HG02759 (cell line): ENCODE measurements around the gene PNLIPRP1.

Source experiments
- ATAC-seq: cut with Tn5 transposase; IDR thresholded peaks from one replicate; pipeline ENCODE4 v1.9.1; 2021; ENCODE audit warnings: mild to moderate bottlenecking, moderate library complexity; ENCODE audit not compliant: unreplicated experiment

Gene PNLIPRP1

DNA sequence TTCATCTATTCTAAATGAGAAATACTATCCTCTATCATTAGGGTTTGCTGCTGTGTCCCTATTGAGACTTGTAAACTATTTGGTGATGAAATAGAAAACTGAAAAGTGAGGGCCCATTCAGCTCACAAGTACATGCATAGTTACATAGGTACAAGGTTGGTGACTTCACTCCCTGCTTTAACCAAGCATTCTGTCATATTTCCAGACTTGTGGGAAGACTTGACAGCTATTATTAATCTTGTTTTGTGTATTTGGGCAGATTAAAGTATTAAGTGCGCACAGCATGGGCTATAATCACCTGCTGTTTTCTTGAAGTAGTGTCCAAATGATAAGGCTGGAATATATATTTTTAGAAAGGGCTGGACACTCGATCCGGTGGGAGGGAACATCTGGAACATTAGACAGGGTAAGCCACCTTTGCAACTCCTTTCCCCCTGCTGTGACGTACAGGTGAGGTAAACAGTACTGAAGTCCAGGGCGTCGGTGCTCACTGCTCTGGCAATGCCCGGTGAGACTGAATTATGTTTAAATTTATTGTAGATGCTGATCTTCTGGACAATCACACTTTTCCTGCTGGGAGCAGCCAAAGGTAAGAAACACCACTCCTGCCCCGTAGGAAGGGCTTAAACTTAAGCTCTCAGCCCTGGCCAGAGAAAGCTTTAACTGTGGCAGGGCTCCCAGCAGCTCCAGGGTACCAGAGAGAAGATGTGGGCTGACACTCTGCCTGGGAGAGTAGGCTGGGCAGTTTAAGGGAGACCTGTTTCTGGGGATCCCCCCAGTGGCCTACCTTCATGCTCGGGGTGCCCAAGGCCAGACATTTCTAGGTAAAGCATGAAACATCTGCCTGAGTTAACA is at the start of gene PNLIPRP1:
TSS of gene PNLIPRP1 (plus strand) at position 370 of the 855 bp plus-strand sequence. CDS start at position 541, 171 bp downstream.
- ATAC-seq: no peak

DNA sequence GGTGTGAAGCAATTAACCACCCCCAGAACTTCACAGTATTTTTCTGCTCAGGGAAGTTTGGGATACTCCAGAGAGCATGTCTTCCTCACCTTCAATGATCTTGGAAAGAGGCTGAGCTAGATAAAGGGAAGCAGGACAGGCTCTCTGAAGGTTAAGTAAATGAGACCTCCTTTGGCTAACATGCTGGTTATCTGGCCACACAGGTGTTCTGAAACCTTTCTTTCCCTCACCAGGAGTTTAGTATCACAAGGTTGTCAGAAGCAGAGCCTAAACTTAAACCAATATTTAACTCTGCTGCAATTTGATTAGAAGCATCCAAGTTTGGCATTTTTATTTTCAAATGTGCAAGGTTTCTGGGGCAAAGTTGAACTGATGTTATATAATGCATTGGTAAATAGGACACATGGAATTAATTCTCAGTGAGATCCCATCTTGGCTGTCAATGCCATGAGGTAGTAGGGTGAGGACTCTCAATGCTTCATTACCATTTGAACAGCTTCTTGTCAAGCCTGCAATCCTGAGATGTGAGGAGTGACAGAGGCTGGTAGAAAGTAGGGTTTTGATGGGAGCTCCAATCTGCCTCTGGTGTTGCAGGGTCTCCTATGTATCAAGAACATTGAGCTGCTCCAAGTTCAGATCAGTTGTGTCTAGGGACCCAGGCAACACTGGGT is 48.6 kb upstream of the PNLIPRP1 start:
- no peak for ATAC-seq

DNA sequence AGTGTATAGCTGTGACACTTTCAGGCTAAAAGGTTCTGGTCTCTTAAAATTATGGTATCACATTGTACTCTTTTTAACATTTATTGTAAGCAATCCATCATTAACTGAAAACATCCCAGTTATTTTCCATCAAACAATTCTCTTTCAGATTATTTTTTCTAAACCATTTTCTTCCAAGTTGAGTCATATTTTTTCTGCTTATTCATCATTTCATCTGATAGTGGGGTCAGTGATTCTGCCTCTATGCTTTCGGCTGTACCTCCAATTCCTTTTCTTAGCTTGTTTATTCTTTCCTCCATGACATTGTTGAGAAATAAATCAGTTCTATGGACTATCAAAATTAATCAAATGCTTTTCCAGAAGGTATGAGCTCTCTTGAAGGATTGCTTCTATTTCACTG is 45.6 kb upstream of the PNLIPRP1 start:
- no peak for ATAC-seq

DNA sequence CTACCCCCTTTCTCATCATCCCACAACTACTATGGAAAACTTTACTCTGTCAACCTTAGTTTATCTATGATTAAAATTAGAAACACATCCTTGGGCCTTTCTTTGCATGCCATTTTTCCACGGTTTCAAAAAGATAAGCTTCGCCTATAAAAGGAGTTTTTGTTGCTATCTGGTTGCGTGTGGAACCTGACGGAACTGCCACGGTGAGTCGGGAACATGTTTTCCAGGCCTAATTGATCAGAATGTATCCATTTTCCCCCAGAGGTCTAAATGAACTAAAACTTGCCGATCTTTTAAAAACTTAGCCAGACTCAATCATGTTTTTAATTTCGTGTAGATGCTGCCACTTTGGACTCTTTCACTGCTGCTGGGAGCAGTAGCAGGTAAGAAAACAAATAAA is 45.0 kb upstream of the PNLIPRP1 start, which contains the start of gene PNLIP:
TSS of gene PNLIP (plus strand) at position 176 of the 400 bp plus-strand sequence. CDS start at position 338, 162 bp downstream.
- ATAC-seq: no peak

DNA sequence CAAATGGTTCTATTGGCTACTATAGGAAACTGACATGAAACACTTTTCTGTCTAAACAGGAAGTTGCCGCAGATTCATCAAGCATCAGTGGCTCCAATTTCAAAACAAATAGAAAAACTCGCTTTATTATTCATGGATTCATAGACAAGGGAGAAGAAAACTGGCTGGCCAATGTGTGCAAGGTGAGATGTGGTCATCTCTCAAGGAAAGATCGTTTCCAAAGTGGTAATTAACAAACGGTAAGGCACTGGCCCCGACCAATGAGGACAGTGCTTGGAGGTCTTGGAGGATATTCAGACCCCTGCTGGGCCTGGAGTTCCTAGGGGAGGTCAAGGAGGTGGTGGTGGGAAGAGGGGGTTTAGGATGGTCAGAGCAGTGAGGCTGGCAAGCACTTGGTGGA is 42.5 kb upstream of the PNLIPRP1 start:
- no peak for ATAC-seq

DNA sequence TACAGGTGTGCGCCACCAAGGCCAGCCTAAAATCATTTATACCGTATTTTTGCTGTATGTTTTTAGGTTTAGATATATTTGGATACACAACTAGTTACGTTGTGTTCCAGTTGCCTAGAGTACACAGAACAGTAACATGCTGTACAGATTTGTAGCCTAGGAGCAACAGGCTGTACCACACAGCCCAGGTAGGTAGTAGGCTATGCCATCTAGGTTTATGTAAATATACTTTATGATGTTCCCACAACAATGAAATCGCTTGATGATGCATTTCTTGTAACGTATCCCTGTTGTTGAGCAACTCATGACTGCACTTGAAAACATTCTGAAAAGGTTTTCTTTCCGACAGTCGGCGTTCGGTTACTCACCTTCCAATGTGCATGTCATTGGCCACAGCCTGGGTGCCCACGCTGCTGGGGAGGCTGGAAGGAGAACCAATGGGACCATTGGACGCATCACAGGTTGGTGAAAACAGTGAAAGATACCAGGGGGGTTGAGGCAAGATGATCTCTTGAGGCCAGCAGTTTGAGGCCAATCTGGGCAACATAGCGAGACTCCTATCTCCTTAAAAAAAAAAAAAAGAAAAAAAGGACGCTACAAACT is 37.3 kb upstream of the PNLIPRP1 start:
- ATAC-seq: no peak

DNA sequence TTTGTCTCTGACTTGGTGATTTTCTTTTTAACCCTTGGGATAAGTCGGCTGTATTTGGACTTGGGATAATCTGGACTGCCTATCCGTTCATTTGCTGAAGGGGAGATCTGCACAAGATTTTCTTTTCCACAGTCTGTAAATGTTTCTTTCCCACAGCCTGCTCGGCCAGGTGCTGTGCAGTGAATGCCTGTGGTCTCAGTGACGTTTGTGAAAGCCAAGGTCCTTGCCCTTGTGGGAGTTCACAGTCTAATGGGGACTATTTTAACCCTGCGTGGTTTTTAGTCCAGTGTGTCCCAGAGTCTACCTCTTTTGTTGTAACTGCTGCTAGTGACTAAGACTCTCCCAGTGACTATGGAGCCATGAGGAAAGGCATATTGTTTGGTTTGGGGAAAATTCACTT is 36.1 kb upstream of the PNLIPRP1 start:
- no peak for ATAC-seq

DNA sequence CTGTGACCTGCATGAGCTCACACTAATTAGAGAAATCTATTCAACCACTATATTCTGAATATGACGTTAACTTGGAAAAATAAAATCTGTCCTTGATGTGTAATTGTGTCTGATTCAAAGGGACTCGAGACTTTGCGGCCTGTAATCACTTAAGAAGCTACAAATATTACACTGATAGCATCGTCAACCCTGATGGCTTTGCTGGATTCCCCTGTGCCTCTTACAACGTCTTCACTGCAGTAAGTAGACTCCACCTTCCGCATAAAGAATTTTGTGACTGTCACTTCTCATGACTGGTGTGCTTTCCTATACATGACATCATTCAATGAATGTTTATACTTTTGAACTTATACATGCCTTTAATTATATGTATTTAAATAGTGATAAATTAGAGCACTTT is 34.9 kb upstream of the PNLIPRP1 start:
- no peak for ATAC-seq

DNA sequence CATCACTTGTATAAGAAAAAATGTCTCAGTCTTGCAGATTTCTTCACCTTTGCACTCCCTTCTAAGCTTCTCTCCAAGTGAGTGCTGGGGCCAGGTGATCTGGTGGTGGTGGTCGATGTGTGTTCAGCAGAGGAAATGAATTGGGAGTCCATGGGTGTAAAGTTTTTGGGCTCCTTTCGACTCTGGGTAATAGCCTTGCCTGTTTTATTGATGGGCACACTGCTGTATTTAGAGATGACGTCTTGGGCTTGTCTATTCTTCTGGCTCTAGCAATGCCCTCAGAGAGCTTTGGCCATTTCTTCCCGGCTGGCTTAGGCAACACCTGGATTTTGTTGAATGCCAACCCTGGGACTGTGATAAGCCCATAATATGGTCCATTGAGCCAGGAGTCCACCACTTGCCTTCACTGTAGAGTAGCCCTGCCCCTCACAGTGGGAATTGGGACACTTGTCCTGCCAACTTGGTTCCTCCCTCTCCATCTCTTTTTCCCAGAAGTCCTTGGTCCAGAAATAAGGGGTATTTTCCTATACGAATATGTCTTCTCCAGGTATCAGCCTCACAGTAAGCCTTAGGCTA is 33.4 kb upstream of the PNLIPRP1 start:
- ATAC-seq: no peak

DNA sequence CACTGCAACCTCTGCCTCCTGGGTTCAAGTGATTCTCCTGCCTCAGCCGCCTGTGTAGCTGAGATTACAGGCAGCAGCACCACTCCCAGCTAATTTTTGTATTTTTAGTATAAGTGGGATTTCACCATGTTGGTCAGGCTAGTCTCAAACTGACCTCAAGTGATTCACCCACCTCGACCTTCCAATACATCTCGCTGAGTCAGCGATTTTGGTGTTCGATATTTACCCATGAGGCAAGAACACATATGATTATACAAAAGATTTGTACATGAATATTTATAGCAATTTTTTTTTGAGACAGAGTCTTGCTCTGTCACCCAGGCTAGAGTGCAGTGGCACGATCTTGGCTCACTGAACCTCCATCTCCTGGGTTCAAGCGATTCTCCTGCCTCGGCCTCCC is 25.2 kb upstream of the PNLIPRP1 start:
- no peak for ATAC-seq

DNA sequence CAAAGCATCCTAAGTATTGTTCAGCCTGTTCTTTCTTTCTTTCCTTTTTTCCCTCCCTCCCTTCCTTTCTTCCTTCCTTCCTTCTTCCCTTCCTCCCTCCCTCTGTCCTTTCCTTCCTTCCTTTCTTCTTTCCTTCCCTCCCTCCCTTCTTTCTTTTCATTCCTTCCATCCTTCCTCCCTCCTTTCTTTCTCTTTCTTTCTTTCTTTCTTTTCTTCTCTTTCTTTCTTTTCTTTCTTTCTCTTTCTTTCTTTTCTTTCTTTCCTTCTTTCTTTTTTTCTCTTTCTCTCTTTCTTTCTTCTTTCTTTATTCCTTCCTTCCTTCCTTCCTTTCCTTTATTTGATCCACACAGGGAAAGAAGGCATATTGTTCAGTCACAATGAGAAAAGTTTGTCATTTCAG is 23.8 kb upstream of the PNLIPRP1 start:
- ATAC-seq: no peak

DNA sequence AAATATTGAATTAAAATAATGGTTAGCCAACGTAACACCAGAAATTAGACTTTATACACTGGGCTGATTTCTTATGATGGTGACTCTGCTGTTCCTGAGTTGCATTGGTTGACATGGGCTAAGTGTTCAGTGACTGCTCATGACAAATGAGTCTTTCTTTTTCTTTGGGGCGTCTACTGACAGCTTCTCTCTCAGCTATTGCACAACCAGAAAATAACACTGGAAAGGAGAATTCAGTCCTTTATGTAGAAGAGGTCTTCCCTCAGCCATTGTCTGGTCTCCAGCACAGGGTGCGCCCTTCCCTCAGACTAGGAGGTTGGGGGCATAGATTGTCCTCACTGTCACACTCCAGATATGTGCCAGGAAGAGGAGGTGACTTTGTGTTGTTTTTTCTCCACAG is 23.4 kb upstream of the PNLIPRP1 start:
- no peak for ATAC-seq

DNA sequence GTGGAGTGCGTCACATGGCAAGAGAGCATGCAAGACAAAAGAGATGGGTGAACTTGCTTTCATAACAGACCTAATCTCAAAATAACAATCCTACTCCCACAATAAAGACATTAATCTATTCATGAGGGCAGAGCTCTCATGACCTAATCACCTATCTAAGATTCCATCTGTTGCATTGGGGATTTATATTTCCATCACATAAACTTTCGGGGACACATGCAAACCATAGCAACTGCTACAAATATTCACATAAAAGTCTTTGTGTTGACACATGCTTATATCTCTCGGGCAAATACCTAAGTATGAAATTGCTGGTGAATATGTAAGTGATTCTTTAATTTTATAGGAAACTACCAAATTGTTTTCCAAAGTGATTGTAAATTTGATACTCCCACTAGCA is 16.0 kb upstream of the PNLIPRP1 start:
- no peak for ATAC-seq

DNA sequence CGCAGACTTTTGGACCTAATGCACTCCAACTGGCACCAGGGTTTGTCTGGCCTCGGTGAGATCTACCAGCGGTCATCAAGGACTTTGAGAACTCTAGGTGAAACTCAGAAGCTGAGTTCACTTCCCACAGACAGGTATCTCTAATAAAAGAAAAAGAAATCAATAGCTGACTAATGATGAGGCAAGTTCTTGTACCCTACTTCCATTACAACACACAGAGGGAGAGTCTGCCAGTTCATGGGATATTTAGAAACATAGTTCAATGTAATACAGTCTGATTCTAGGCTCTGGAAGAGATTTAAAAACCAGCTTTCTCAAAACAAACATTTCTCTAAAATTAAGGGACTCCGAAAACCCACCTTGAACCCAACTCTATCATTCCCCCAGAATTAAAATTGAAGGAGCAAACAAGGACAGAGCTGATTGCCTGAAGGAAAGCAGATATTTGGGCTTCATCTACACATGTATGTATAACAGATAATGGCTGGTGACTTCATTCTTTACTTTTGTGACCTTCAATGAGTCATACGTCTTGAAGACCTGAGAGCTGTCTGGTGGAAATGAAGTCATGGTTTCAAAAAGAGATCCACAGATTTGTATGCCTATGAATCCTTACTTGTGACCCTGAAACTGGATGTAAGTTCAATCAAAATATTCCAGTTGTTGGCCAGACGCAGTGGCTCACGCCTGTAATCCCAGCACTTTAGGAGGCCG is 2.7 kb upstream of the PNLIPRP1 start:
- no peak for ATAC-seq

DNA sequence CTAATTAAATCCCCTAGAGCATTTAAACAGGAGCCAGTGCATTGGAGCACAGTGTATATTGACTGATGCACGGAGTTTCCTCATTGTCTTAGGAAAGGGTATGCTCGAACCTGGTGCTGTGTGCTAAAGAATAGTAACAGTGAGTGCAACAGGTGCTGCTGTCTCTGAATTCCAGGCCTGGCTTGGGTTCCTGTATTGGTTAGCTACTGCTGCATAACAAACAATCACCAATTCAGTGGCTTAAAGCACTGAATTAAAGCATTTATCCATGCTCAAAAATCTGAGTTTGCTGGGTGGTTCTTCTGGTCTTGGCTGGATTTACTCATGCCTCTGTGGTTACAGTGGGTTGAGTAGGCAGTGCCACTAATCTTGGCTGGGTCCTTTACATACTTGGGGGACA is 1.8 kb upstream of the PNLIPRP1 start:
- no peak for ATAC-seq

DNA sequence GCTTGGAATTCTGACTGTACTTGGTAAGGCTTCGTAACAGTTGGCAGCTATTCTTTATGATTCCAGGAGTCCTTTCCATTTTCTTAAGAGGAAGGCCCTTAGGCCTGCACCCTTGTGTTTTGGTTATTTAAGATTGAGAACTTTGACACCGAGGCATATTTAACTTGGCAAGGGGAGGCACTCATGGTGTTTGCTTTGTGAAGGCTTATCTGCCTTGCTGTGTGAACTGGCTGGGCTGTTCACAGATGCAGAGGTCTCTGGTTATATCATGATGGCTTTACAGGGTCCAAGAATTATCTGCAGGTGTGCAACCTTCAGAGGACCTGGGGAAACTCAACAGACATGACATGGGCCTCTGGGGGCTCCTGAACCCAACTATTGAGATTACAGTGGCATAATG is 833 bp upstream of the PNLIPRP1 start:
- ATAC-seq: no peak

DNA sequence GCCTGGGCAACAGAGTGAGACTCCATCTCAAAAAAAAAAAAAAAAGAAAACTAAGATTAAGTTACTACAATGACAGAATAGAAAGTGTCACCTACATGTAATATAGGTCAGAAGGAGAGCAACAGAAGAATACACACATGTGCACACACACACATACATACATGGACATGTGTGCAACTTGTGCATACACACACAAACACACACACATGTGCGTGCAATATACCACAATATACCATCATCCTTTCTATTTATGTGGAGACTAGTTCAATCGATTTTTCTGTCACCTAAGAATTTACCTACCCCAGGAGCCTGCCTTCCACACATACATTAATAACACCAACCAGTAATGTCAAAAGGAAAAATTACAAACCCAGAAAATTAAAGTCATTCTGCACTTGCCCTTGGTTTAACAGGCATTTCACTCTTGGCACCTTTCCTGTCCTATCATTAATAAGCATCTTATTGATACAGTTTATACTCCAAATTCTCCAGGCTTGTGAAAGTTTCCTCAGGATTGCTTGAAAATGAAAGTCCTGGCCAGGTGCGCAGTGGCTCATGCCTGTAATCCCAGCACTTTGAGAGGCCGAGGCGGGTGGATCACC is 2.5 kb downstream of the PNLIPRP1 start:
- ATAC-seq: no peak

DNA sequence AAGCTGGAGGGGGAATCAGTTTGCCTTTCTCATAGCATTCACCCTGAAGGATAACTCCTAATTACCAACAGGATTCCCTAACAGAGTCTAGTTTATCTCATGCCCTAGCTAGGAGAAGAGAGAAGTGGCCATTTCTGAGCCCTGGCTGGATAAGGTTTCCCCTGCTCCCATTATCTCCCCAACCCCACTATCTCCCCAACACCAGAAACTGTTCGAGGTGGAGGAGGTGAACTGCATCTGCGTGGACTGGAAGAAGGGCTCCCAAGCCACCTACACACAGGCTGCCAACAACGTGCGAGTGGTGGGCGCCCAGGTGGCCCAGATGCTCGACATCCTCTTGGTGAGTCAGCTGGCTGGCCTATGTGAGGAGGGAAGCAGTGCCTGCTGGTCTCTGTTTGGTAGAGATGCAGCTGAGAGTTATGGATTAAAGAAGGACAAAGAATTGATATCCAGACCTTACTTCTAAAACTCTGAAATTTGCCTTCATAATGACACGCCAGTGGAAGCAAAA is 3.8 kb downstream of the PNLIPRP1 start:
- no peak for ATAC-seq

DNA sequence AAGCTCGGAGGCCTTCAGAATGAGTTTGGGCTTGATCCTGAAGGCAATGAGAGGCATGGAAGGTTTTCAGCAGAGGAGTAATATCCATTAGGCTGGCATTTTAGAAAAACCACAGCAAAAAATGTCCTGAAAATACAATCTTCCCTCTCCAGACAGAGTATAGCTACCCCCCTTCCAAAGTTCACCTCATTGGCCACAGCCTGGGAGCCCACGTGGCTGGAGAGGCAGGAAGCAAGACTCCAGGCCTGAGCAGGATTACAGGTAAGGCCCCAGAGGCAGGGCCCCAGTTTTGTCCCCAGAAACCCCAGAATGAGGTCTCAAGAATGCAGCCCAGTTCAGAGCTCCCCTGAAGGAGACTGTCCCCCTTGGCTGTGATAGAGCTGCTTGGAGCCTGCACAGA is 5.3 kb downstream of the PNLIPRP1 start:
- no peak for ATAC-seq

DNA sequence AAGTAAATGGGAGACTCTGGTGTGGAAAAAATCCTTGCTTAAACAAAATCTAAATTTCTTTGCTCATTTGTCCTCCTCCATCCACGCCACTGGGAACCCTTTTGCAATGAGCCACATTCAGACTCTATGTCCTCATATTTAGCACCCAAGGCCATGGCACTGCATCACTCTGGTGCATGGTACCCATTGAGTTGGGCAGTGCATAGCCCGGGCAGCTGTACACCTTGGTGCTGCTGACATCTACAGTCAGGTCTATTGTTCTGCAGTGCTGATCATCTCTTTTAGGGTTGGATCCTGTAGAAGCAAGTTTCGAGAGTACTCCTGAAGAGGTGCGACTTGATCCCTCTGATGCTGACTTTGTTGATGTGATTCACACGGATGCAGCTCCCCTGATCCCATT is 6.8 kb downstream of the PNLIPRP1 start:
- no peak for ATAC-seq
